ENCODE results near the gene BRD4.

DNA sequence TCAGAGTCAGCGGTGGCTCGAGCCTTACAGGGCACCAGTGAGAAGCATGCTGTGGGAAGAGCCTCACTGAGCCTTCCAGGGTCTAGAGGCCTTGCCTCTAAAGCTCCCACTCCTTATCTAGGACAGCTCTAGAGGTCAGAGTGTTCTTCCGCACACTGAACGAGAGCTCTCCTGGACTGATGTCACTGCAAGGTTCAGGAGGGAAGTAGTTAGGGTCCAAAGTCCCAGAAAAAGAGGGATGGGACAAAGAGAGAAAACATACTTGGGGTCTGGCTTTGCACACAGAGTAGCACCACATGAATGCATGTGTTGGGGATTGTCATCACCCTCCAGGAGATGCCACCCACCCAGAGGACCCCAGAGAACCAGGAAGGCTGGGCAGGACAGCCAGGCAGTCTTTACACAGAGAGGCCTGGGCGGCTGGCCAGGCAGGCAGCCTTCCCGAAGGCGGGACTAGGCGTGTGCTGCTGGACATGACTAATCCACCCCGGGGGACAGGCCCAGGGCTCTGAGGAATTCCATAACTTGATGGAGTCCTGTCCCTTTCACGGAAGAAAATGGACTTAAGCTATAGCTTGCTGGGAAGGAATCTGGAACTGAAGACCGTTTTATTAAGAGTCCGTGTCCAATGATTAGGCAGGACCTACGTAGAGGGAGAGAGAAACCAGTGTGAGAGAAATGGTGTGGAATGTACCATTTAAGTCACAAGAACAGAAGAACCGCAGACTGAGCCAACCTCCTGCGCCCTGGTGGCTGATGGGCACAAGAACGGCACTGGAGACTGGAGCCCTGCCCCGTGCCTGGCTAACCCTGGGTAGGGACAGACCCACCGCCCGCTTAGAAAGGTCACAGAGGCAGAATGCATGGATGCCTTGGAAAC, 83.5 kb downstream of the BRD4 start:
- TF ChIP-seq EZH2 (IDR thresholded peaks at IDR 0.05) (no peak), POLR2AphosphoS5 (IDR thresholded peaks at IDR 0.05; ENCODE audit: borderline replicate concordance, low read depth, low read length) (no peak)
